GM23248 (cell line): Measurements from ENCODE around the gene LHX1. TPM values are rescaled to one million over a fixed set of nuclear protein-coding genes. Genes with fewer than 3 reads are reported as not detected.

Experiments used
- DNase-seq: peaks from one replicate; pipeline ENCODE4 v3.0.0-alpha.2; 2015
- H2AFZ ChIP-seq: fragments of 200-600 bp; sonication (generic); 2 replicates; pipeline ENCODE4 v1.6.1; 2016; ENCODE audit warnings: antibody characterized with exemption
- H3F3A ChIP-seq: fragments of 200-600 bp; sonication (generic); 2 replicates; pipeline ENCODE4 v1.6.1; 2016; ENCODE audit warnings: mild to moderate bottlenecking, antibody characterized with exemption, mixed run types; ENCODE audit not compliant: insufficient read depth
- H3K27ac ChIP-seq: fragments of 200-600 bp; sonication (generic); 2 replicates; pipeline ENCODE4 v1.5.1; 2016; ENCODE audit warnings: mild to moderate bottlenecking
- H3K27me3 ChIP-seq: fragments of 200-600 bp; sonication (generic); replicated peaks from 2 replicates; pipeline ENCODE4 v1.6.1; 2016; ENCODE audit warnings: mild to moderate bottlenecking; ENCODE audit not compliant: insufficient read depth
- H3K36me3 ChIP-seq: fragments of 200-600 bp; sonication (generic); 2 replicates; pipeline ENCODE4 v1.6.1; 2016; ENCODE audit warnings: low read depth, mild to moderate bottlenecking
- H3K4me1 ChIP-seq: fragments of 200-600 bp; sonication (generic); 2 replicates; pipeline ENCODE4 v1.6.1; 2016; ENCODE audit warnings: mild to moderate bottlenecking; ENCODE audit not compliant: insufficient read depth
- H3K4me2 ChIP-seq: fragments of 200-600 bp; sonication (generic); one replicate; pipeline ENCODE4 v1.6.1; 2016; ENCODE audit warnings: mild to moderate bottlenecking; ENCODE audit not compliant: unreplicated experiment
- H3K4me3 ChIP-seq: fragments of 200-600 bp; sonication (generic); 2 replicates; pipeline ENCODE4 v1.5.1; 2016; ENCODE audit warnings: mild to moderate bottlenecking
- H3K79me2 ChIP-seq: fragments of 200-600 bp; sonication (generic); 2 replicates; pipeline ENCODE4 v1.6.1; 2016; ENCODE audit warnings: mild to moderate bottlenecking; ENCODE audit not compliant: insufficient read depth
- H3K9ac ChIP-seq: fragments of 200-600 bp; sonication (generic); 2 replicates; pipeline ENCODE4 v1.6.1; 2016; ENCODE audit warnings: mild to moderate bottlenecking
- H3K9me2 ChIP-seq: fragments of 200-600 bp; sonication (generic); 2 replicates; pipeline ENCODE4 v1.6.1; 2016; ENCODE audit warnings: mixed run types, mild to moderate bottlenecking, moderate library complexity; ENCODE audit not compliant: insufficient read depth
- H3K9me3 ChIP-seq: fragments of 200-600 bp; sonication (generic); one replicate; pipeline ENCODE4 v1.6.1; 2017; ENCODE audit warnings: low read depth
- H4K20me1 ChIP-seq: fragments of 200-600 bp; sonication (generic); 2 replicates; pipeline ENCODE4 v1.6.0; 2016; ENCODE audit not compliant: insufficient read depth
- EZH2 ChIP-seq: fragments of 200-600 bp; sonication (generic); IDR thresholded peaks from 2 replicates; pipeline ENCODE4 v1.6.1; 2018; ENCODE audit warnings: antibody characterized with exemption, mild to moderate bottlenecking; ENCODE audit not compliant: insufficient read depth, poor library complexity, severe bottlenecking
- EZH2phosphoT487 ChIP-seq: fragments of 200-600 bp; sonication (generic); IDR thresholded peaks from 2 replicates; pipeline ENCODE4 v1.6.1; 2018; ENCODE audit warnings: antibody characterized with exemption, moderate library complexity, mild to moderate bottlenecking, low read depth; ENCODE audit not compliant: insufficient read depth
- WGBS, 2 experiments: methylation state at CpG; one replicate each; pipeline ENCODE4 v1.1.6; 2015 to 2017; ENCODE audit warnings: low lambda C conversion rate in 2 of 2, low coverage in 1 of 2; ENCODE audit errors: missing lambda C conversion rate in 2 of 2; 5-methylcytosine and 5-hydroxymethylcytosine counted together
- in situ Hi-C: fragments of 300-500 bp; cut with MboI; formaldehyde crosslinking; loops from 2 replicates; pipeline ENCODE4 v1.15.0; 2020
- polyA plus RNA-seq: library from polyadenylated mRNA; unstranded; fragments of >200 nt; fragmentation: Nextera tagmentation; extraction: Ambion mirVana; gene quantifications from 2 replicates; pipeline ENCODE4 v1.2.1, GENCODE V29; 2016
- total RNA-seq: library from RNA; depleted of rRNA; stranded (reverse); fragments of >200 nt; shearing (Covaris generic); gene quantifications from 2 replicates; pipeline ENCODE4 v1.2.3, GENCODE V29; 2014

LHX1 gene
- total and polyA plus RNA-seq, 2 experiments from 2014 or later = not detected

GRCh38 chr17:36921095-36921851 is 16.0 kb upstream of the LHX1 start:
- peak; percentile 47 for DNase-seq
- no peaks in the 10 kb centered on the region for H4K20me1 ChIP-seq
- H3K9me2 ChIP-seq = no peaks in the 10 kb centered on the region
- no peak overlapping the region for H3K9ac ChIP-seq
- peaks cover 4% of the 10 kb centered on the region; the same call in 1 of the 2 replicates for H3F3A ChIP-seq
- TF ChIP-seq EZH2phosphoT487 (no peak), EZH2 (no peak)
- H3K27me3 ChIP-seq = peaks cover 3% of the 10 kb centered on the region; the same call in 1 of the 2 replicates
- in situ Hi-C loops = no loop called here
- H3K36me3 ChIP-seq = no peaks in the 10 kb centered on the region
- no peak overlapping the region for H3K27ac ChIP-seq
- no peak overlapping the region for H3K4me2 ChIP-seq
- no peak overlapping the region for H3K4me3 ChIP-seq
- 57 to 61% methylated on average over 7 of the region's 7 CpGs for WGBS, 2 experiments
- no peaks in the 10 kb centered on the region for H3K79me2 ChIP-seq
- no peak overlapping the region for H2AFZ ChIP-seq
- H3K4me1 ChIP-seq = peaks cover 10% of the 10 kb centered on the region; the same call in 1 of the 2 replicates
- no peaks in the 10 kb centered on the region for H3K9me3 ChIP-seq

- no peak for DNase-seq
- Histone ChIP-seq H3K4me3 (no peak overlapping the region), H3K36me3 (no peaks in the 10 kb centered on the region), H3K27me3 (peaks cover 12% of the 10 kb centered on the region; the same call in 1 of the 2 replicates), H2AFZ (no peak overlapping the region), H3K27ac (no peak overlapping the region), H3K4me2 (no peak overlapping the region), H3K9me2 (no peaks in the 10 kb centered on the region), H3K79me2 (no peaks in the 10 kb centered on the region), H4K20me1 (no peaks in the 10 kb centered on the region), H3K9me3 (no peaks in the 10 kb centered on the region), H3F3A (peaks cover 4% of the 10 kb centered on the region; the same call in 1 of the 2 replicates), H3K4me1 (peaks cover 10% of the 10 kb centered on the region; the same call in 1 of the 2 replicates), H3K9ac (no peak overlapping the region)
- TF ChIP-seq EZH2 (no peak), EZH2phosphoT487 (no peak)
- in situ Hi-C loops = no loop called here
These were observed 15.1 kb upstream of the LHX1 start for GRCh38 chr17:36922175-36922574.

GRCh38 chr17:36923814-36924221 is 13.5 kb upstream of the LHX1 start:
- H3K27me3 ChIP-seq = peaks cover 29% of the 10 kb centered on the region
- H3K9me3 ChIP-seq = no peaks in the 10 kb centered on the region
- no peak overlapping the region for H2AFZ ChIP-seq
- no peak overlapping the region for H3K4me3 ChIP-seq
- H3K36me3 ChIP-seq = no peaks in the 10 kb centered on the region
- in situ Hi-C loops = no loop called here
- WGBS, 2 experiments = 73 to 75% methylated on average over 5 of the region's 5 CpGs
- no peak for DNase-seq
- no peak overlapping the region for H3K27ac ChIP-seq
- H3K4me1 ChIP-seq = peaks cover 10% of the 10 kb centered on the region; the same call in 1 of the 2 replicates
- TF ChIP-seq EZH2 = no peak
- no peak for TF ChIP-seq EZH2phosphoT487
- H3K9ac ChIP-seq = no peak overlapping the region
- H3K79me2 ChIP-seq = no peaks in the 10 kb centered on the region
- no peak overlapping the region for H3K4me2 ChIP-seq
- H3F3A ChIP-seq = no peaks in the 10 kb centered on the region
- H4K20me1 ChIP-seq = no peaks in the 10 kb centered on the region
- no peaks in the 10 kb centered on the region for H3K9me2 ChIP-seq

GRCh38 chr17:36926226-36926625 is 11.0 kb upstream of the LHX1 start:
- peaks cover 53% of the 10 kb centered on the region for H3K27me3 ChIP-seq
- in situ Hi-C loops = no loop called here
- 58 to 66% methylated on average over 3 of the region's 3 CpGs for WGBS, 2 experiments

More at GRCh38 chr17:36926226-36926625, 11.0 kb upstream of the LHX1 start:
- H3K9me2 ChIP-seq = no peaks in the 10 kb centered on the region
- H3K9ac ChIP-seq = no peak overlapping the region
- H3F3A ChIP-seq = no peaks in the 10 kb centered on the region
- no peaks in the 10 kb centered on the region for H4K20me1 ChIP-seq
- H3K36me3 ChIP-seq = no peaks in the 10 kb centered on the region
- H3K4me1 ChIP-seq = no peaks in the 10 kb centered on the region
- no peaks in the 10 kb centered on the region for H3K9me3 ChIP-seq
- H2AFZ ChIP-seq = no peak overlapping the region
- H3K4me2 ChIP-seq = no peak overlapping the region
- no peaks in the 10 kb centered on the region for H3K79me2 ChIP-seq
- TF ChIP-seq EZH2phosphoT487 (no peak), EZH2 (no peak)
- no peak overlapping the region for H3K4me3 ChIP-seq
- no peak for DNase-seq
- H3K27ac ChIP-seq = no peak overlapping the region
